ENCODE data around the gene TTLL8. TPM values are rescaled to one million over a fixed set of nuclear protein-coding genes. Genes with fewer than 3 reads are reported as not detected.

The TTLL8 gene
- total RNA-seq, 4 donors from 2014 or later = not detected

DNA sequence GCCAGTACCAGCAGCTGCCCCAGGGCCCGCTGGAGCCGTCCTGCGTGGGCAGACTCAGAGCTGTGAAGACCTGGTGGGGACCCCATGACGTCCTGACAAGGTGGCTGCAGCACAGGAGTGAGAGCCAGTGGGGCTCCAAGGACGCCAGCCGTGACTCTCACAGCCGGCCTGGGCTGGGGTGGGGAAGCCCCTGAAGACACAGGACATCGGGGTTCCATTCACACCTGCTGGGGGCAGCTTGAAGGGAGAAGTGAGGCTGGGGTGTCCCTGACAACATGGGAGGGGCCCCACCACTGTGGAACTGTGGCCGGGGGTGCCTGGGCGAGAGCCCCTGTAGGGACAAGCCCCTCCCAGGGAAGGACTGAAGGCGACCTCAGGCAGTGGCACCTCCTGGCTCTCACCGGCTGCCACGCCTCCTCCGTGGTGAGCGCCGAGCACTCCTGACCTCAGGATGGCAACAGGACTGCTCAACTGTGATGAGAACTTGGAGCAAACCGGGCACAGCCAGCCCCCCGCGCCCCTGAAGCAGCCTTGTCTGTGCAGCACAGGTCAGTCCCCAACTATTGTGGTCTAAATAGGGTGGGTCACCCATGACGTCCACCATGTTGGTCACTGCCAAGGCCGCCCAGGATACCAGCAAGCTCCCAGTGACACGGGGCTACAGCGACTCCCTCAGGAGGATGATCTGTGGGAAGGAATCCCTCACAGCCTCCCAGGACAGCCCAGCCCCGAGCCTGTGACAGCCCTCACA lies 22.8 kb downstream of the TTLL8 start:
- intact Hi-C loops (cut with DNase I; ENCODE audit: low total_unique reads) (loop anchor here (10.0 kb wide), 1 partner anchor 261 kb away; no protein-coding TSS in a partner anchor), in situ Hi-C loops (cut with MboI; ENCODE audit: low pct_ligation_motif_present in 1 of 4, low pct_unique_long_range_greater_than_20kb in 1 of 4, low sequenced_read_pairs in 3 of 4) (loop anchor here (10.0 to 25.0 kb wide), 2 partner anchors 111 to 273 kb away; no protein-coding TSS in a partner anchor)
- no peaks in the 10 kb centered on the region for H3K36me3 ChIP-seq
- WGBS, 2 donors (ENCODE audit: low coverage in 1 of 2) = 79% methylated on average over 21 of the region's 24 CpGs; no CpG with 5 or more reads in 1 of the 2 donors
- H3K4me3 ChIP-seq = no peak overlapping the region
- no peak overlapping the region for H3K27ac ChIP-seq
- peaks cover 0 to 2% (median 0%) of the 10 kb centered on the region in 4 donors for H3K4me1 ChIP-seq
- H3K27me3 ChIP-seq = peaks cover 23% of the 10 kb centered on the region
- no peak for DNase-seq
- H3K9me3 ChIP-seq = no peaks in the 10 kb centered on the region
- TF ChIP-seq, protein P1, sequence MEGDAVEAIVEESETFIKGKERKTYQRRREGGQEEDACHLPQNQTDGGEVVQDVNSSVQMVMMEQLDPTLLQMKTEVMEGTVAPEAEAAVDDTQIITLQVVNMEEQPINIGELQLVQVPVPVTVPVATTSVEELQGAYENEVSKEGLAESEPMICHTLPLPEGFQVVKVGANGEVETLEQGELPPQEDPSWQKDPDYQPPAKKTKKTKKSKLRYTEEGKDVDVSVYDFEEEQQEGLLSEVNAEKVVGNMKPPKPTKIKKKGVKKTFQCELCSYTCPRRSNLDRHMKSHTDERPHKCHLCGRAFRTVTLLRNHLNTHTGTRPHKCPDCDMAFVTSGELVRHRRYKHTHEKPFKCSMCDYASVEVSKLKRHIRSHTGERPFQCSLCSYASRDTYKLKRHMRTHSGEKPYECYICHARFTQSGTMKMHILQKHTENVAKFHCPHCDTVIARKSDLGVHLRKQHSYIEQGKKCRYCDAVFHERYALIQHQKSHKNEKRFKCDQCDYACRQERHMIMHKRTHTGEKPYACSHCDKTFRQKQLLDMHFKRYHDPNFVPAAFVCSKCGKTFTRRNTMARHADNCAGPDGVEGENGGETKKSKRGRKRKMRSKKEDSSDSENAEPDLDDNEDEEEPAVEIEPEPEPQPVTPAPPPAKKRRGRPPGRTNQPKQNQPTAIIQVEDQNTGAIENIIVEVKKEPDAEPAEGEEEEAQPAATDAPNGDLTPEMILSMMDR (IDR thresholded peaks at IDR 0.05) = no peak
- TF ChIP-seq POLR2AphosphoS5 (IDR thresholded peaks at IDR 0.05) (no peak), EP300 (IDR thresholded peaks at IDR 0.05; ENCODE audit: low read depth) (no peak), POLR2A (IDR thresholded peaks at IDR 0.05) (no peak)

DNA sequence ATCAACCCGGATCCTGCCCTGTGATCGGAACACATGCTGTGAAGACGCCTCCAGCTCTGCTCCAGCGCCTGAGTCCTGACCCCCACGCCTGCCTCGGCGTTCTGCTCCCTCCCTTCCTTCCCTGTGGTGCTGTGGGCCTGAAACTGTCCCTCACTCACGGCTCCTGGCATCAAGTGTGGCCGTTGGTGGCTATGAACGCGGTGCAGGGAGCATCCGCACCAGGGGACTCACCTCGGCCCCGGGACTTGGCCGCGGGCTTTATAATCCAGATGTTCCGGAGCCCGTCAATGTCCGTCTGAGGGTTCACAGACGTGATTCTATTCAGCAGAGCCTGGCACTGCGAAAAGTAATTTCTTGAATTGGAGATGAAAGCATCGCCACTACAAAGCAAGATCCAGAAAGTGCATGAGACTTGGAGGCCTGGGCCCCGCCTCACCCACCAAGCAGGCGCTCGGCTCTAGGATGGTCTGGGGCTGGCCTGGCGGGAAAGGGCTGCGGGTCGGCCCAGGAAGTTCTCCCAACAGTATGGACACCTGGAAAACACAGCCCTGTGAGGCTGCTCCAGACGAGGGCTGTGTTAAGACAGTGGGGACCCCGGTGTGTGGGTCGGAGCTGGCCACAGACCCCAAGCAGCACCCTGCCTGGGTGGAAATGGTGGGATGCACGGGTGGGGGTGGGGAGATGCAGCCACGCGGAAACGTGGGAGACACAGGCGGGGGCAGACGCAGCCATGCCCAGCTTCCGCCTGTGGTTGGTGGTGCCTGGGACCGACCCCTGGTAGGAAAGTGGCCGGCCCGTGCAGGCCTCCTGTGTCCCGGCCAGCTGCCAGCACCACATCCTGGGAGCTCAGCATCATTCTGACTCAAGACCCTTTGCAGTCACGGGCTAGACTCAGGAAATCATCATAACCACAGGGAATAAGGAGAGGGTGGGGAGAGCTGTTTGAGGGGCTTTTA lies 23.7 kb downstream of the TTLL8 start:
- TF ChIP-seq, protein P1 (IDR thresholded peaks at IDR 0.05) = no peak
- TF ChIP-seq POLR2A (IDR thresholded peaks at IDR 0.05) (no peak), EP300 (IDR thresholded peaks at IDR 0.05; ENCODE audit: low read depth) (no peak), POLR2AphosphoS5 (IDR thresholded peaks at IDR 0.05) (no peak)
- intact Hi-C loops (cut with DNase I; ENCODE audit: low total_unique reads) = loop anchor here (10.0 kb wide), 1 partner anchor 260 kb away; no protein-coding TSS in a partner anchor
- in situ Hi-C loops (cut with MboI; ENCODE audit: low pct_ligation_motif_present in 1 of 4, low pct_unique_long_range_greater_than_20kb in 1 of 4, low sequenced_read_pairs in 3 of 4) = loop anchor here (5.0 to 25.0 kb wide), 3 partner anchors 102 to 272 kb away; no protein-coding TSS in a partner anchor
- Histone ChIP-seq H3K9me3 (no peaks in the 10 kb centered on the region), H3K4me3 (no peak overlapping the region), H3K4me1 (peaks cover 0 to 9% (median 7%) of the 10 kb centered on the region in 4 donors), H3K36me3 (no peaks in the 10 kb centered on the region), H3K27ac (no peak overlapping the region), H3K27me3 (peaks cover 31% of the 10 kb centered on the region)
- DNase-seq = no peak
- 46 to 75% methylated on average over 5 to 41 of the region's 43 CpGs for WGBS, 2 donors (ENCODE audit: low coverage in 1 of 2)

DNA sequence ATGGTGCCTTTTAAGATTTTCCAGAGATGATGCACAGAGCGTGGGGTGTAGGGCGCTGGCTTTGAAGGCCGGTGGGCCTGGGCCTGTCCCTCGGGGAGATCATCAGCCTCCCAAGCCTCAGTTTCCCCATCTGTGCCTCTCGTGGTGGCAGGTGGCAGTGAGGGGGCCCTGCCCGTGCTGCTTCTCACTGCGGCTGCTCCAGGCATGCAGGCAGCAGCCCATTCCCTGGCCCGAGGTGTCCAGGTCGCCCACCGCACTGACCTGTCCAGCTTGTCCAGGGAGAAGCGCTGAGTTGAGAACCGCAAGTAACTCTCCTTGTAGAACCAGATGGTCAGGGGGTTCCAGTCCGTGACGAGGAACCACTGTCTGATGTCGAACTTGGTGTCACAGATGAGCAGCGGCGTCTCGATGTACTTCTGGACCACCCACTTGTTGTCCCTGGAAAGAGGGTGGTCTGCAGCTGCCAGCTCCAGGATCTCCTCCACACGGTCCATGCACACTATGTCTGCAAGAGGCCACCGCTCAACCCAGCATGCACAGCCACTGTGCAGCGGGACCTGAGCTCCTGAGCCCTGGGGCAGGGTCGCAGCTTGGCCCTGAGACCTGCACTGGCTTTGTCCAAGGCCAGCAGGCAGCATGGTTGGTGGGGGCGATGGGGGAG lies 25.0 kb downstream of the TTLL8 start:
- TF ChIP-seq POLR2AphosphoS5 (IDR thresholded peaks at IDR 0.05) (no peak), POLR2A (IDR thresholded peaks at IDR 0.05) (no peak), EP300 (IDR thresholded peaks at IDR 0.05; ENCODE audit: low read depth) (no peak)
- TF ChIP-seq, protein P1 (IDR thresholded peaks at IDR 0.05) = no peak
- no peak for DNase-seq
- intact Hi-C loops (cut with DNase I; ENCODE audit: low total_unique reads) (loop anchor here (10.0 kb wide), 1 partner anchor 258 kb away; no protein-coding TSS in a partner anchor), in situ Hi-C loops (cut with MboI; ENCODE audit: low pct_ligation_motif_present in 1 of 4, low pct_unique_long_range_greater_than_20kb in 1 of 4, low sequenced_read_pairs in 3 of 4) (loop anchor here (5.0 to 25.0 kb wide), 3 partner anchors 101 to 271 kb away; no protein-coding TSS in a partner anchor)
- H3K4me3 ChIP-seq = no peak overlapping the region
- 85% methylated on average over 23 of the region's 23 CpGs; no CpG with 5 or more reads in 1 of the 2 donors for WGBS, 2 donors (ENCODE audit: low coverage in 1 of 2)
- peaks cover 31% of the 10 kb centered on the region for H3K27me3 ChIP-seq
- no peak overlapping the region for H3K27ac ChIP-seq
- peaks cover 0 to 9% (median 7%) of the 10 kb centered on the region in 4 donors for H3K4me1 ChIP-seq
- H3K9me3 ChIP-seq = no peaks in the 10 kb centered on the region
- no peaks in the 10 kb centered on the region for H3K36me3 ChIP-seq
